T-helper 1 cell treated with Interleukin-12 subunit alpha and Interleukin-12 subunit beta and Interleukin-4 antibody, amounts not matched to agents 30 μg/mL and 1 μg/mL, for 36 hours (primary cell): Measurements from ENCODE around the gene ZFAND3.

ENCODE experiments used
- H3K27ac Mint-ChIP-seq: one replicate; pipeline ENCODE4 v1.8.0; 2021; ENCODE audit warnings: mild to moderate bottlenecking, mixed read lengths
- H3K27me3 Mint-ChIP-seq: one replicate; pipeline ENCODE4 v1.8.0; 2021; ENCODE audit warnings: low read depth, mixed read lengths
- H3K36me3 Mint-ChIP-seq: one replicate; pipeline ENCODE4 v1.8.0; 2021; ENCODE audit warnings: low read depth, mixed read lengths
- H3K4me1 Mint-ChIP-seq: one replicate; pipeline ENCODE4 v1.8.0; 2021; ENCODE audit warnings: low read depth, mixed read lengths
- H3K4me3 Mint-ChIP-seq: one replicate; pipeline ENCODE4 v1.8.0; 2021; ENCODE audit warnings: mild to moderate bottlenecking, moderate library complexity, mixed read lengths
- H3K9me3 Mint-ChIP-seq: one replicate; pipeline ENCODE4 v1.8.0; 2021; ENCODE audit warnings: mixed read lengths

The ZFAND3 gene

DNA sequence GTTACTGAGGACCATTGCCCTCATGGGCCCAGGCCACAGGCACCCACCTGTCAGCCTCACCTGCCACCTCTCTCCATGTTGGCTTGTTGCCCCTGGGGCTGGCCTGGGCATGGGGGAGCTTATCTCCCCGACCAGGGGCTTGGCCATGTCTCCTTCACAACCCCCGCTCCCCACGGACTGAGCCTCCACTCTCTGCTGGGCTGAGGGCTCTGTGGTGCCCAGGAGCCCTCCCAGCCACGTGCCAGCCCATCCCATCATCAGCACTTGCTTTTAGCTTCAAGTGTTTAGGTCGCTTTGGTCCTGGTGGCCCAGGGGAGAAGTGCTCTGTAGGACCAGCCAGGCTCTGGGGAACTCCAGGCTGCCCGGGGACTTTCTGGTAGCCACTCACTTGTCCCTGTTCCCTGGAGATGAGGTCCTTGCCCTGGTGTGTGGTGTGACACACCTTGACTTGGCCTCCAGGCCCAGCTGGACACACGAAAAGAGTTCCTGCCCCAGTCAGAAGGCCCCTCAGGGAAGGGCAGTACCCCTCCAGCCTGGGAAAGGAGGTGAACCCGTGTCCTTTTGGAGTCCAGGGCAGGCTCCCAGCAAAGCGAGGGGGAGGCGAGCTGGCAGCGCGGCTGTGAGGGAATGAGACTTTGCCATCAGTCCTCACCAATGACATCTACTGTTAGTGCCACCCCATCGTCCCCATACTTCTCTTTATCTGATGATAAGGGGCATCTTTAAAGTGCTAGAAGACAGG is 352.6 kb downstream of the ZFAND3 start:
- no peak overlapping the region for H3K4me3 Mint-ChIP-seq
- no peaks in the 10 kb centered on the region for H3K36me3 Mint-ChIP-seq
- H3K4me1 Mint-ChIP-seq, result no peaks in the 10 kb centered on the region
- no peaks in the 10 kb centered on the region for H3K9me3 Mint-ChIP-seq
- no peaks in the 10 kb centered on the region for H3K27me3 Mint-ChIP-seq
- no peak overlapping the region for H3K27ac Mint-ChIP-seq

DNA sequence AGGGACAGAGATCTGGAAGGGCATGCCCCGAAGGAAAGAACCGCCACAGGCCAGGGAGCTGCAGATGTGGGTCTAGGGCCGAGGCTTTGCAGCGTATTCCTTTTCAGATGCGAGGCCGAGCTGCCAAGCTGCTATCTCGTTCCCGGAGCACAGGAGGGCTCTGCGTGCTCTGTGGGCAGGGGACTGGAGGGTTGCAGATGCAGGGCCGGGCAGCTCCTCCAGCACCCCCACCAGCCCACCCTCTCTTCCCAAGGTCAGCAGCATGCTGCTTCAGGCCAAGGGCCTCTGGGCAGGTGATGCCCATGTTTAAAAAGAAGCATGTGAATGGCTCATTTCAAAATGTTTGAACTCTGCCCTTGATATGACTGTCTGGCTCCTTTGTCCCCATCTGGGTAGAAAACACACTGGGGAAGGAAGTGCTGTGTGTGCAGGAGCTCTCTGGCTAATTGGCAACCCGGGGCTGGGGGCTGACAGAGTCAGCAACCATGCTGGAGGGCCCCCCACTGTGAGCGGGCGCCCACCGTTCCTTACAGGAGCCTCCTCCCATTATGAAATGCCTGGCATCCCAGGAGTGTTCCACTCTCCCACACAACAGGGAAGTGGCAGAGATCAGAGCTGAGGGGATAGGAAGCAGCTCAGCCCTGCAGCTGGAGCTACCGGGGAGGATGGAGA is 353.3 kb downstream of the ZFAND3 start:
- Mint-ChIP-seq H3K4me1 (no peaks in the 10 kb centered on the region), H3K36me3 (no peaks in the 10 kb centered on the region), H3K27ac (no peak overlapping the region)

DNA sequence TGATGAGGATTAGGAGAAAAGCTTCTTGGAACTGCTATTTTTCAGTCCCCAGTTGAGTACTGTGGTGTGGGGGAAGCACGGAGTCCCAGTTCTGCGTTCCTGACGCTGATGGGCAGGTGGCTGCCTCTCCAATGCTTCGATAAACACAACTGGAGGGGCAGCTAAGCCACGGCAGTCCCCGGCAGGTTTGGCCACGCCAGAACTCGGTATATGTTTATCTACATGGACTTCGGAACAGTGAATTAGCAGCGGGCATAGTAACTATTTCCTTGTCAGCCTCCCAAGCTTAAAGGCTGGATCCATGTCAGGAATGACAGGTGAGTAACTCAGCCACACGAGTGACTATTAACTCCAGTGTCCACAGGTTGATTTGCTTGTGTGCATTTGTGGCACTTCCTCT is 354.4 kb downstream of the ZFAND3 start:
- Mint-ChIP-seq H3K36me3 (no peaks in the 10 kb centered on the region), H3K27ac (no peak overlapping the region), H3K4me1 (peaks cover 2% of the 10 kb centered on the region), H3K4me3 (no peak overlapping the region), H3K9me3 (no peaks in the 10 kb centered on the region), H3K27me3 (no peaks in the 10 kb centered on the region)

More for the DNA sequence above, 353.3 kb downstream of the ZFAND3 start:
- no peaks in the 10 kb centered on the region for H3K27me3 Mint-ChIP-seq
- no peaks in the 10 kb centered on the region for H3K9me3 Mint-ChIP-seq
- H3K4me3 Mint-ChIP-seq, result no peak overlapping the region

DNA sequence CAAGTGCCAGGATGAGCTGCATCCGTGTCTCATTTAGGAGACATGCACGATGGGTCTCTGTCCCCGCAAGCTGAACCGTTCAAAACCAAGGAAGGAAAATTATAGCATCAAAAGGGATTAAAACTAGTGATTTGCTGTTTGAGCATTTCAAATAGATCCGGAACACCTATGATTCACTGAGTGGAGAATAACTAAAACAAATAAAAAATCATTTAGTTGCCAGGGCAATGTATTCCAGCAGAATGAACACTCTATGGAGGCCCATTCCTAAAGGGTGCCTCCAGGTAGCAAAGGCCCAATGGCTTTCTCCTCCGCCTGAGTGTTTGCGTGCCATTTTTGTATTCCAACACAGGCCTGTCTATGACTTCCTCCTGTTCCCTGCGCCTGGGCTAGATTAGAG is 354.8 kb downstream of the ZFAND3 start:
- Mint-ChIP-seq H3K9me3 (no peaks in the 10 kb centered on the region), H3K27ac (no peak overlapping the region), H3K36me3 (no peaks in the 10 kb centered on the region), H3K4me1 (peaks cover 2% of the 10 kb centered on the region), H3K27me3 (no peaks in the 10 kb centered on the region), H3K4me3 (no peak overlapping the region)

DNA sequence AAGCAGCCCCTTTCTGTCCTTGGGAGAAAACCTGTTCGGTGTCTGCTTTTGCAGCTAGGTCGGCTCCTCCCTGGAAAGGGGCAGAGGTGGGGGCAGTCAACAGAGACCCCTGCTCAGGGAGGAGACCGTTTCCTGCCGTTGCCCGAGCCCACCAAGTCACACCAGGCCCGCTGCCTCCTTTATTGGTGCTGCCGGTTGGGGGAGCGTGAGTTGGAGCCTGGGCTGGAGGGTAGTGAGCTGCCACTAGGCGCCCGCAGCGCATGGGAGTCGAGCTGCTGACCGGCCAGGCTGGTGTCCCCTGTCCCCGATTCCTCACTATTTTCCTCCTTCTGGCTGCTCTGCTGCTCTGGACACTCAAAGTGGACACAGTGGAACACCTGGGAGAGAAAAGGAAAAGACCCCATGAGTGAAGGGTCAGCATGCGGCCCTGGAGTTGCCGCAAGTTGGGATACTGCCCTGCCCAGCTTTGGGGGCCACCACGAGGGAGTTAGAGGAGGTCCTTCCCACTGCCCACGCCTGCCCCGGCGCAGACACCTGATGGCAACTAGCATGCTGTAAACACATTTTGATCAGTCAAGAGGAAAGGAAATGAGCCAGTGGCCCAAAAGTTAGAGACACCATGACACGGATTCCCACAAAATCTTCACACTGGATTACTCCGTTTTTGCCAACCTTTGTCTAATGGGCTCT is 355.4 kb downstream of the ZFAND3 start:
- Mint-ChIP-seq H3K4me1 (peaks cover 2% of the 10 kb centered on the region), H3K4me3 (no peak overlapping the region), H3K9me3 (no peaks in the 10 kb centered on the region), H3K27me3 (no peaks in the 10 kb centered on the region), H3K27ac (no peak overlapping the region), H3K36me3 (no peaks in the 10 kb centered on the region)

DNA sequence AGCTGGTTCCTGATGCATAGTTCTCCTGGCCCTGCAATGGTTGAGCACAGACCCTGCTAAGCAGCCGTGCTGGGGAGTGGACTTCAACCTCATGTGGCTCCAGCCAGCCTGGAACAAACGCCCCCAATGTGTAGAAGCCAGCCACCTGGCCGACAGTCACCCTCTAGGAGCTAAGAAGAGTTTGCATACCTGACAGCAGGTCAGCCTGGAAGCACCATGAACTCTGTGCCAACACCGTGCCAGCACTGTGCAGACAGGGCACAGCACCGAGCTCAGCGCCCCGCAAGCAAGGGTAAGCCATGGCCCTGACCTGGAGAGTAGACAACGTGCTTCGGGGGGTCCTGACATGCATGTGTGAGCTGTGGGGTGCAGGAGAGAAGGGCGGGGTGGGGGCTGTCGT is 356.3 kb downstream of the ZFAND3 start:
- Mint-ChIP-seq H3K27ac (no peak overlapping the region), H3K4me1 (peaks cover 2% of the 10 kb centered on the region), H3K4me3 (no peak overlapping the region), H3K36me3 (no peaks in the 10 kb centered on the region), H3K9me3 (no peaks in the 10 kb centered on the region), H3K27me3 (no peaks in the 10 kb centered on the region)

DNA sequence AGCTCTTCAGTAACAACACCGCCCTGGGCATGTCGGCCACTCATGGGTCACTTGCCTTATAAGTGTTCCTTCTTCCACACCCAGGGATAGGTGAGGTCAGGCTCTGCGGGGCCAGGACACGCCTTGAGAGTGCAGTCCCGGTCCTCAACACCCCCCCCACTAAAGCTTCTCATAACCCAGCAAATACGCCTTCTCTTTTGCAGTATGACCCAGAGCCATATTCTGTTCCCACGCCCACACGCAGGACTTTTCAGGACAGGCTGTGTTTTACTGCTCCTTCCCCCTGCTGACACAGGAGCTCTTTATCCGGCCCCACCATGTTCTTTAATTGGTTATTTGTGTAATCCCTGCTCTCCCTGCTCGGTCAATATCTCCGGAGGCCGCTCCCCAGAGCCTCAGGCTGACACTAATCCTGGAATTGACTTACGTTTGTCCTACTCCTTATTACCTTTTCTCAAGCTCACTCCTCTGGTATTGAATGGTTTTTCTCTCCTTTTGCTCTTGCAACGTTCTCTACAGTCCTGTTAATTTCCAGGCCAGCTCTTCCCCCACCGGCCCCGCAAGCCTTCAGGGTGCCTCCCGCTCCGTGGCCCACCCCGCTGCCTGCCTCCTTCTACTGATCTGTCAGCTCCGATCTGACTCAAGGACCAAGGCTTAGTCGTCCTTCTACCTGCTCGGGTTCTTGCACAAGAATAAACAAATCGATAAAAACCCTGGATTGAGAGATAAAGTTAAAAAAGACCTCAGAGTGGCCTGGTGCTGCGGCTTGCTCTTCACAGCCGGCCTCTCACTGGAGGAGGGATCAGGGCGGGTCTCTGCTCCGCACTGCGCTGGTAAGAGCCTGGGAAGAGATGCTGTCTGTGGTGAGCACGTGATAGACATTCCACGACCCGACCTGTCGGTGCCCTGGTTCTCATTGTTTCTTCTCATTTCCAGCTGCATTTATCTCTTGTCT is 357.5 kb downstream of the ZFAND3 start:
- no peaks in the 10 kb centered on the region for H3K27me3 Mint-ChIP-seq
- H3K9me3 Mint-ChIP-seq, result no peaks in the 10 kb centered on the region
- no peak overlapping the region for H3K4me3 Mint-ChIP-seq
- H3K27ac Mint-ChIP-seq, result no peak overlapping the region
- H3K36me3 Mint-ChIP-seq, result no peaks in the 10 kb centered on the region
- peaks cover 2% of the 10 kb centered on the region for H3K4me1 Mint-ChIP-seq

DNA sequence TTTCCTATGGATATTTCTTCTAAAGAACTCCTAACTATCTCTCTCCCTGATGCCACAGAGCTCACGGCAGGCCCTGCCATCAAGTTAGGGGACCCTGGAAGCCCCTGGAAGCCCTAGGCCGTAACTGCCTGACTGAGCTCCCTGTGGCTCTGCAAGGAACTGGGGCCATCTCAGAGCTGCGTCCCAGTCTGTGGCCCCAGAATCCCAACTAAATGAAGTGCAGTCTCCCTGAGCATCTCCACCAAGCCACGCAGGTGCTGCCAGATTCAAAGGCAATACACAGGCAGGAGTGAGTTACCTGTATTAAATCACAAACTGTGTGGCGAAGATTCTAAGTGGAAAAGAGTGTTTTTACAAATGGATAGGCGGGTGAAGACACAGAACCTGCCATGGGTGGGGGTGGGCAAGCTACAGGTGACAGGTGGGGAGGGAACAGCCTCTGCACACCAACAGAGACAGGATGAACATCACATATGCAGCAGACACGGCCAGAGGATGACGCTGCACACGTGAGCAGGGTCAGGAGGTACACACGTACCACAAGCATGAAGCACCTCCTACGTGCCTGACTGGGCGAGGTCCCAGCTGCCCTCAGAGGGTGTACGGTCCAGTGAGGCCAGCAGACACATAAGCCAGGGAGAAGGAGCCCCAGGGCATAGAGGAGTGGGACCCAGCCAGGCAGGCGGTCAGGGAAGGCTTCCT is 358.5 kb downstream of the ZFAND3 start:
- Mint-ChIP-seq H3K27me3 (no peaks in the 10 kb centered on the region), H3K27ac (no peak overlapping the region), H3K4me1 (peaks cover 2% of the 10 kb centered on the region), H3K36me3 (no peaks in the 10 kb centered on the region), H3K9me3 (no peaks in the 10 kb centered on the region), H3K4me3 (no peak overlapping the region)

DNA sequence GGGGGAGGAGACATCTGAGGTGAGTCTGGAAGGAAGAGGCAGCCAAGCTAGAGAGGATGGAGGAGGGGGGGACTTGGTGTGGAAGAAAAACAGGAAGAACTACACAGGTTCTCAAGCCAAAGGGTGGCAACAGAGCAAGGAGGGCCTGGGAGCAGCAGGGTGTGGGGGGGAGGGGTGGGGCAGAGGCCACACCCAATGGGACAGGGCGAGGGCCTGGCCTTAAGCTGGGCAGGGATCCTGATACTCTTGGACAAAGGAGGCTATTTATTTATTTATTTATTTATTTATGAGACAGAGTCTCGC is 359.0 kb downstream of the ZFAND3 start:
- Mint-ChIP-seq H3K9me3 (no peaks in the 10 kb centered on the region), H3K4me3 (no peak overlapping the region), H3K27me3 (no peaks in the 10 kb centered on the region), H3K27ac (no peak overlapping the region), H3K36me3 (no peaks in the 10 kb centered on the region), H3K4me1 (peaks cover 2% of the 10 kb centered on the region)

DNA sequence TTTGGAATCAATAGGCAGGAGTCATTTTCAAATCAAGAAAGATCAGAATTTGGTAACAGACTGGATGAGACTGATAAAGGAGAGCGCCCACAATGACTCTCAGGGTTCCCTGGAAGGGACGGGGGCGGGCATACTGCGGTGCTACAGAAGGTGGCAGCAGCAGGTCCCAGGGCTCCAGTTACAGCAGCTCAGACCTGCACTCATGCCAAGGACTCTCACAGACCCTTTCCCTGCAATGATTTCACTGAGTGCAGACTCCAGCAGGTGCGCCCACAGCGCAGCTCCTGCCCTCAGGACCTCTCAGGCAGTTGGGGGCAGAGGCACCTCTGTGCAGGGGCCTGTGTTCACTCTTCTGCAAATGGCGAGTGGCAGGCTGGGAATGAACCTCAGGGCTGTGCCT is 359.8 kb downstream of the ZFAND3 start:
- no peaks in the 10 kb centered on the region for H3K36me3 Mint-ChIP-seq
- no peak overlapping the region for H3K27ac Mint-ChIP-seq
- H3K4me1 Mint-ChIP-seq, result peaks cover 2% of the 10 kb centered on the region
- no peak overlapping the region for H3K4me3 Mint-ChIP-seq
- no peaks in the 10 kb centered on the region for H3K27me3 Mint-ChIP-seq
- H3K9me3 Mint-ChIP-seq, result no peaks in the 10 kb centered on the region

DNA sequence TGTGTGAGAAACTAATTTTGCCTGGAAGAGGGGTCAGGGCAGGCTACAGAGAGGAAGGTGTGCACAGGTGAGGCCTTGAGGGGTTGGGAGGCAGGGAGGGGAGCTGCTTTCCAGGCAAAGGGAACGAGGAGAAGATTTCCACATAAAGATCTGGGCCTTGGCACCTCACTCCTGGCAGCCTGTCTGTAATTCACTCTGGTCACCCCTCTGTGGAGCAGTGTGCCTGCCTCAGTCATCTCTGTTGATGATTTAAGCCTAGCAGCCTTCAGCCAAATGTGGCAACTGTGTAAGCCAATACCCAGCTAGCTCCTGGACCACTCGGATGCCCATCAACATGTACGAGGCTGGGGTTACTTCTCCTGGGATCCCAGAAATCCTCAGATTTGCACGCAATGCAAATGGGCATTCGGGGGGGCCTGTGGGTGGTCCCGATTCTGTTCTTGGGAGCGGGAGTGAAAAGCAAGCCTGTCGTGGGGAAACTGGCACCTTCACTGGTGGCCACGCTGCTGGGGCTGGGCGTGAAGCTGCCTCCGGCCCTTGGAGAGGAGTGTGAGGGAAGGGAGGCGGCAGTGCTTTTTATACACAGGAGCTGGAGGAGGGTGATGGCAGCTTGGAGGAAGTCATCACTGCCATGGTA is 360.4 kb downstream of the ZFAND3 start:
- no peaks in the 10 kb centered on the region for H3K9me3 Mint-ChIP-seq
- H3K27ac Mint-ChIP-seq, result no peak overlapping the region
- H3K4me1 Mint-ChIP-seq, result peaks cover 2% of the 10 kb centered on the region

DNA sequence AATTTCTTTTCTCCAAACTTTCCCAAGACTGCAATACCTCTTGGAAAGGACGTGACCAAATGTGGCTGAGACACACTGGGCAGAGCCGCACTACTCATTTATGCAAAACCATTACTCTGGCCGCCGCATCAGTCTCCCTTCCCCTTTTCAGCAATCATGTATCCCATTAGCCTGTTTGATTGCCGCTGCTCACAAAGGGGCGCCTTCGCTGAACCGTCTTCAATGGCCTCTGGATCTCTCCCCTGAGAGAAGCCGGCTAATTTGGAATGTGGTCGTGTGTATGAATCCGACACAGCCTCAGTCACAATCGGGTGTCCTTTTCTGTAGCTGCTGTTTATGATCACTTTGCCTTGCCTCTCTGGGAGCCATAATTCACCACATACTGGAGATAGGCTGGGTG is 361.1 kb downstream of the ZFAND3 start:
- H3K36me3 Mint-ChIP-seq, result no peaks in the 10 kb centered on the region
- no peak overlapping the region for H3K27ac Mint-ChIP-seq
- H3K4me1 Mint-ChIP-seq, result peaks cover 2% of the 10 kb centered on the region
- H3K27me3 Mint-ChIP-seq, result no peaks in the 10 kb centered on the region
- H3K4me3 Mint-ChIP-seq, result no peak overlapping the region
- no peaks in the 10 kb centered on the region for H3K9me3 Mint-ChIP-seq

More for the DNA sequence above, 360.4 kb downstream of the ZFAND3 start:
- Mint-ChIP-seq H3K27me3 (no peaks in the 10 kb centered on the region), H3K4me3 (no peak overlapping the region), H3K36me3 (no peaks in the 10 kb centered on the region)

DNA sequence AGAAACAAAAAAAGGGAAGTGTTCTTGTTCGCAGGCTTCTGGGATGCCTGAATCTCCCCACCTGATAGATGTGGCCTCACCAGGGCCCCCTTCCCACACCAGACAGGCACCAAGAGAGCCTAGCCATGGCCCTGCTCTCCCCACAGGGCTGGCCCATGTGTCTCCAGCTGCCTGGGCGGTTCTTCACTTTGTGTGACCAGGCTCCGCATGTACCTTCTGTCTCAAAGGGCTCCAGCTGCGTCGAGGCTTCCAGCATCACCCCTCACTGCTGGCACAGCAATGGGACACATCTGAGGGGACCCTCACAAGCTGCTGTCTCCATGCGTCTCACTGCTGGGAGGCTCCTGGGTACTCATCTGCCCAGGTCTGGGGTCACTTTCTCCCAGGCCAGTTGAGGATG is 362.9 kb downstream of the ZFAND3 start:
- Mint-ChIP-seq H3K9me3 (no peaks in the 10 kb centered on the region), H3K27me3 (no peaks in the 10 kb centered on the region), H3K4me1 (peaks cover 2% of the 10 kb centered on the region), H3K4me3 (no peak overlapping the region), H3K27ac (no peak overlapping the region), H3K36me3 (no peaks in the 10 kb centered on the region)
